Measurements from ENCODE around the gene AIDA. TPM values are rescaled to one million over a fixed set of nuclear protein-coding genes. Genes with fewer than 3 reads are reported as not detected.

Gene AIDA
- total and polyA plus RNA-seq, 2 donors (not counting 1 experiment from before 2014, with no cell fraction given) = 41.7 to 77.7 TPM

DNA sequence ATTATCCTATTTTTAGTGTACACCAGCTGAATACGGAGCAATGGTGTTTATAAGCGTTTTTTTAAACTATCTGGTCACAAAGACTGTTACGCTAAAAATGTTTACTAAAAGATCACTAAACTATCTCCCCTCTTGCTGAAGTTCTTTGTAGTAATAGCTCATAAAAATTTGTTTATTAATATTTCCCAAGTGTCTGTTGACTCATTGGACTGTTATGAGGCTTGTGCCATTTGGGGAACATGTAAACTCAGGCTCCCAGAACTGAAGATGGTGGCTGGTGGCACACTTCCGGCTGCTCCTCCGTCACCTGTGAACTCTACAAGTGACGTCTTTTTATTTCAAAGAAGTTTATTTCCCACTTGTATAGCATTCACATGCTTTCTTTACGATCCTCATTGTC, 46.3 kb downstream of the AIDA start:
- H3K4me1 ChIP-seq (ENCODE audit: control insufficient read depth in 2 of 2, insufficient read depth in 2 of 2, low read length in 2 of 2) = no peaks in the 10 kb centered on the region
- H3K4me3 ChIP-seq (ENCODE audit: control extremely low read depth in 1 of 5, extremely low read depth in 1 of 5, insufficient read depth in 1 of 5, low read depth in 2 of 5, low read length in 4 of 5) = no peak overlapping the region
- H3K9me3 Mint-ChIP-seq (ENCODE audit: insufficient read depth) = no peaks in the 10 kb centered on the region
- DNase-seq = no peak
- no peaks in the 10 kb centered on the region for H3K27me3 Mint-ChIP-seq
- H3K9ac ChIP-seq (ENCODE audit: low read length) = no peak overlapping the region
- H3K4me1 Mint-ChIP-seq = no peaks in the 10 kb centered on the region
- CTCF ChIA-PET = no interaction called here
- intact Hi-C loops (cut with micrococcal nuclease) = no loop called here
- H3K27ac Mint-ChIP-seq = no peak overlapping the region
- no peak for ATAC-seq (ENCODE audit: low read depth)
- H3K4me2 ChIP-seq (replicated peaks; ENCODE audit: low read depth, low read length, poor library complexity, severe bottlenecking) = no peak overlapping the region
- no peak overlapping the region for H2AFZ ChIP-seq (ENCODE audit: insufficient read depth, low read depth, low read length, poor library complexity, severe bottlenecking)
- H3K27me3 ChIP-seq (replicated peaks in 1 of 4; ENCODE audit: control extremely low read depth in 1 of 4, control insufficient read depth in 3 of 4, insufficient read depth in 4 of 4, low read length in 3 of 4) = no peaks in the 10 kb centered on the region
- H4K20me1 ChIP-seq (ENCODE audit: control insufficient read depth, insufficient read depth, low read length, poor library complexity, severe bottlenecking) = peaks cover 13% of the 10 kb centered on the region
- TF ChIP-seq, protein P1, sequence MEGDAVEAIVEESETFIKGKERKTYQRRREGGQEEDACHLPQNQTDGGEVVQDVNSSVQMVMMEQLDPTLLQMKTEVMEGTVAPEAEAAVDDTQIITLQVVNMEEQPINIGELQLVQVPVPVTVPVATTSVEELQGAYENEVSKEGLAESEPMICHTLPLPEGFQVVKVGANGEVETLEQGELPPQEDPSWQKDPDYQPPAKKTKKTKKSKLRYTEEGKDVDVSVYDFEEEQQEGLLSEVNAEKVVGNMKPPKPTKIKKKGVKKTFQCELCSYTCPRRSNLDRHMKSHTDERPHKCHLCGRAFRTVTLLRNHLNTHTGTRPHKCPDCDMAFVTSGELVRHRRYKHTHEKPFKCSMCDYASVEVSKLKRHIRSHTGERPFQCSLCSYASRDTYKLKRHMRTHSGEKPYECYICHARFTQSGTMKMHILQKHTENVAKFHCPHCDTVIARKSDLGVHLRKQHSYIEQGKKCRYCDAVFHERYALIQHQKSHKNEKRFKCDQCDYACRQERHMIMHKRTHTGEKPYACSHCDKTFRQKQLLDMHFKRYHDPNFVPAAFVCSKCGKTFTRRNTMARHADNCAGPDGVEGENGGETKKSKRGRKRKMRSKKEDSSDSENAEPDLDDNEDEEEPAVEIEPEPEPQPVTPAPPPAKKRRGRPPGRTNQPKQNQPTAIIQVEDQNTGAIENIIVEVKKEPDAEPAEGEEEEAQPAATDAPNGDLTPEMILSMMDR (IDR thresholded peaks at IDR 0.05) = no peak
- no peak for TF ChIP-seq EZH2 (IDR thresholded peaks at IDR 0.05; ENCODE audit: borderline replicate concordance, insufficient read depth, low read depth, low read length, poor library complexity, severe bottlenecking)
- no peak overlapping the region for H3K4me3 Mint-ChIP-seq
- H3K9me3 ChIP-seq (ENCODE audit: control extremely low read depth in 1 of 3, control insufficient read depth in 2 of 3, insufficient read depth in 1 of 3, low read length in 2 of 3) = no peaks in the 10 kb centered on the region
- H3K27ac ChIP-seq (ENCODE audit: low read length in 2 of 2) = no peak overlapping the region
- peaks cover 23 to 78% of the 10 kb centered on the region in 2 experiments for H3K36me3 ChIP-seq (replicated peaks in 1 of 2; ENCODE audit: control extremely low read depth in 1 of 2, control insufficient read depth in 1 of 2, extremely low read depth in 1 of 2, insufficient read depth in 2 of 2, low read length in 1 of 2)
- H3K79me2 ChIP-seq (ENCODE audit: control insufficient read depth, insufficient read depth, low read length) = no peaks in the 10 kb centered on the region
- POLR2A ChIA-PET = interaction anchor here (0.6 kb wide), 1 partner anchor 55 kb away, joined by 3 read pairs; no protein-coding TSS in a partner anchor
- no CpG with 5 or more reads among the region's 7 CpGs for WGBS (ENCODE audit: insufficient coverage)

DNA sequence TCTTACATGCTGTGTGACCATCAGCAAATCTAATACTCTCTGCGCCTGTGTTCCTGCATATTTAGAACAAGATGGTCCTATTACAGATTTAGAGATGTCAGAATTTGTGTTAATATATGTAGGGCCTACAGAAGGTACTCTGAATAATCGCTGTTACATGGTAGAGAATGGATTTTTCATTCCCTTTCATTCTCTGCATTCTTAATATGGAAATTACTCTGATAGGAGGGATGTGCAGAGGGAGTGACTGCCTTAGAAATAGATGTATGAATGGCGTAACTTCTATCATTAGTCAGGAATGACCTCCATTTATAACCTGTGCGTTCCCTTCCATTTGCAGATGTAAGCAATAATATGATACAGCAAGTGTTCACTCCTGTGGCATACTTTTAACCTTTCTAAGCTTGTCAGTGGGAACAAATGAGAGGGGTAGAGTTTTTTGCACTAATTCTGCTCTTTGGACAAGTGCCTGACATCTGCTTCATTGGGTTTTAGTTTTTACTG, 48.8 kb downstream of the AIDA start:
- Histone ChIP-seq H4K20me1 (ENCODE audit: control insufficient read depth, insufficient read depth, low read length, poor library complexity, severe bottlenecking) (peaks cover 13% of the 10 kb centered on the region), H3K27me3 (replicated peaks in 1 of 4; ENCODE audit: control extremely low read depth in 1 of 4, control insufficient read depth in 3 of 4, insufficient read depth in 4 of 4, low read length in 3 of 4) (no peaks in the 10 kb centered on the region), H2AFZ (ENCODE audit: insufficient read depth, low read depth, low read length, poor library complexity, severe bottlenecking) (no peak overlapping the region), H3K9ac (ENCODE audit: low read length) (no peak overlapping the region), H3K27ac (ENCODE audit: low read length in 2 of 2) (peak overlapping the region in 1 of 2 donors; percentile 7), H3K4me1 (ENCODE audit: control insufficient read depth in 2 of 2, insufficient read depth in 2 of 2, low read length in 2 of 2) (no peaks in the 10 kb centered on the region), H3K4me2 (replicated peaks; ENCODE audit: low read depth, low read length, poor library complexity, severe bottlenecking) (no peak overlapping the region), H3K36me3 (replicated peaks in 1 of 2; ENCODE audit: control extremely low read depth in 1 of 2, control insufficient read depth in 1 of 2, extremely low read depth in 1 of 2, insufficient read depth in 2 of 2, low read length in 1 of 2) (peaks cover 31 to 91% of the 10 kb centered on the region in 2 experiments), H3K4me3 (ENCODE audit: control extremely low read depth in 1 of 5, extremely low read depth in 1 of 5, insufficient read depth in 1 of 5, low read depth in 2 of 5, low read length in 4 of 5) (no peak overlapping the region), H3K9me3 (ENCODE audit: control extremely low read depth in 1 of 3, control insufficient read depth in 2 of 3, insufficient read depth in 1 of 3, low read length in 2 of 3) (no peaks in the 10 kb centered on the region), H3K79me2 (ENCODE audit: control insufficient read depth, insufficient read depth, low read length) (no peaks in the 10 kb centered on the region)
- Mint-ChIP-seq H3K4me3 (no peak overlapping the region), H3K4me1 (no peaks in the 10 kb centered on the region), H3K9me3 (ENCODE audit: insufficient read depth) (no peaks in the 10 kb centered on the region), H3K27ac (no peak overlapping the region), H3K27me3 (no peaks in the 10 kb centered on the region)
- no peak for DNase-seq
- ChIA-PET POLR2A (no interaction called here), CTCF (no interaction called here)
- intact Hi-C loops (cut with micrococcal nuclease) = no loop called here
- no peak for TF ChIP-seq EZH2 (IDR thresholded peaks at IDR 0.05; ENCODE audit: borderline replicate concordance, insufficient read depth, low read depth, low read length, poor library complexity, severe bottlenecking)
- TF ChIP-seq, protein P1 (IDR thresholded peaks at IDR 0.05) = no peak
- ATAC-seq (ENCODE audit: low read depth) = no peak
- no CpG with 5 or more reads among the region's 4 CpGs for WGBS (ENCODE audit: insufficient coverage)
